GM15510 (cell line): ENCODE data around the gene RAP1GAP.
A peak's percentile ranks its signal among the peaks of the same experiment; 100 is the strongest.

Source experiments
- POLR2A ChIP-seq: IDR thresholded peaks from 3 replicates; pipeline ENCODE4 v1.6.1; 2011; ENCODE audit warnings: borderline replicate concordance; ENCODE audit not compliant: insufficient read length; ENCODE audit errors: extremely low read depth

The RAP1GAP gene

DNA sequence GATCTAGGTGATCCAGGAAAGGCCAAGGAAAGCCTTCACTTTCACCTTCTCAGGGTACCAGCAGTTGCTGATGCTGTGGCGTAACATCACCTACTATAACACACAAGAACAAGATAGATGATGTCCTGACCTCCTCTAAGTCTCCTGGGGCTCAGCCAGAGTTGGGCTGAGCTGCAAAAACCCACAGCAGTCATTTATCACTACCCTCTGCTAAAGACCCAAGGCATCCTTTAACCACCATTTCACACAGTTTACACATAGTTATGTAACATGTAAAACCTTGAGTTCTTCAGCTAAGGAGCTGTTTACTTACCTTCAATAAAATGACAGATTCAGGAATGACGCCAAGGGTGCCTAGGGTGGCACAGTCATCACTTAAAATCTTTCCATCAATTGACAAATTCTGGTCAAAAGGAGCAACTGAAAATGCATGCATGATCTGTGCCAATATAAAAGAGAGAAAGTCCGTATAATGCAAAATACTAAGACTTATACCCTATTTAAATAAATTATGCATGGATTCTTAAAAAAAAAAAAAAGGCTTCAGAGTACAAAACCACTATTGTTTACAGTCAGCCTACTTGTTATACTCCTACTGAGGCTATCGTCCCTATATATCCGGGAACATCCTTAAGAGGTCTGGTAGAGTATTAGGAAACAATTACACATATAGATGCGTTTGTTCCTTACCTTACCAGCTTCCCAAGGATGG is 20.7 kb upstream of the RAP1GAP start:
- no peak for TF ChIP-seq POLR2A

DNA sequence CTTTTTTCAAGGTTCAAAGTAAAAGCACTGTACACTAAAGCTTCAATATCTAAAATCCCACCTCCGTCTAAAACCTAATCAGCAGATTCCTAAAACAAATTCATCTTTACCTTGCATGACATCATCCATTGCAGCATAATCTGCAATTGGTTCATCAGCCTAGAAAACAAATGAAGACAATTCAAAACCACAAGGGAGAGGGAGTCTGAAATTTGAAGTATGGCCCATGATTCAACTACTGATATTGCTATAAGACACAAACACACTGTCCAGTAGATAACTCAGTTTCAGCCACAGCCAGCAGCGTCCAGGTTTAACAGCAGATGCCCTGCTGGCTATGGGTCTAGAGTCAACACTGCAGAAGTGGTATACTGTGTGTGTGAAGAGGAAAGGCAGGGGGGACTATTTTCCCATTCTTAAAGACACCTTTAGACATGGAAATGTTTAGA is 17.9 kb upstream of the RAP1GAP start:
- TF ChIP-seq POLR2A, result no peak

DNA sequence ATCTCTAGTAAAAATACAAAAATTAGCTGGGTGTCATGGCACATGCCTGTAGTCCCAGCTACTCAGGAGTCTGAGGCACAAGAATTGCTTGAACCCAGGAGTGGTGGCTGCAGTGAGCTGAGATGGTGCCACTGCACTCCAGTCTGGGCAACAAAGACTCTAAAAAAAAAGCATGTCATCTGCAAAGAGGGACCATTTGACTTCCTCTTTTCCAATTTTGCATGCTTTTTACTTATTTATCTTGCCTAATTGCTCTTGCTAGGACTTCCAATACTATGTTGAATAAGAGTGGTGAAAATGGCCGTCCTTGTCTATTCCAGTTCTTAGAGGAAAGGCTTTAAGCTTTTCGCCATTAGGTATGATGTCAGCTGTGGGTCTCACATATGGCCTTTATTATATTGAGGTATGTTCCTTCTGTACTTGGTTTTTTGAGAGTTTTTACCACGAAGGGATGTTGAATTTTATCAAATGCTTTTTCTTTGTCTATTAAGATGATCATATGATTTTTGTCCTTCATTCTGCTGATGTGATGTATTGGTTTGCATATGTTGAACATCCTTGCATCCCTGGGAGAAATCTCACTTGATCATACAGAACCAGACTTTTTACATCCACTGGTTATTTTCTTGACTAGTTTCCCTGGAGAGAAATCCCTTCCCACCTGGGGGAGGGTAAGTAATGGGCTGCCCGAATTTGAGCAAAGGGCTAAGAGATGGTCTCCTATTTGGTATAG is 17.0 kb upstream of the RAP1GAP start:
- no peak for TF ChIP-seq POLR2A

DNA sequence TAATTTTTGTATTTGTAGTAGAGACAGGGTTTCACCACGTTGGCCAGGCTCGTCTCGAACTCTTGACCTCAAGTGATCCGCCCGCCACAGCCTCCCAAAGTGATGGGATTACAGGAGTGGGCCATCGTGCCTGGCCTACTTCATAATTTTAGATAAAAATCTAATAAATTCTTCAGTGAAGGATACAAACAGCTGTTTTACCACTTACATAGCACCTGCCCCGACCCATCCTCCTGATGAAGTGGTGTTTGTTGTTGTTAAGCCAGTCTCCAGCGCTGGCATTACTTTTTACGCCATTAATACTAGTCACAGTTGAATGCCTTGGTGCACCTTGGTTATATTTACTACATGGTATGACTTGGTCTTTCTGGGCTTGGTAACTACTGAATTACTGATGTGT is 12.3 kb upstream of the RAP1GAP start:
- TF ChIP-seq POLR2A, result no peak

DNA sequence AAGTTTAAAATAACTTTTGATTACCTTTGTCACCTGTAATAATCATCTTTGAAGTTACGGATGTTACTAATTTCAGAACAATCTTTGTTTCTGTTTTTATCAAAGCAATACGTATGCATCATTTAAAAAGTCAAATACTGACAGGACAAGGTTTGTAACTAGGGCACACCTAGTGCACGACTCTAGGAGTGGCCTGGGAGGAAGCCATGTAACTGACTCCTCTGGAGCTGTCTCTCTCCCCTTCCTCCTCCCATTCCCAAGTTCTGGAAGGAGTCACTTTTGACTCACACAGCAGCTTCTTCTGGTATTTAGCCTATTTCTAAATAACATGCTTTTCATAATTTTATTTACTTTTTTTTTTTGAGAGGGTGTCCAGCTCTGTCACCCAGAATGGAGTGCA is 11.8 kb upstream of the RAP1GAP start:
- no peak for TF ChIP-seq POLR2A

DNA sequence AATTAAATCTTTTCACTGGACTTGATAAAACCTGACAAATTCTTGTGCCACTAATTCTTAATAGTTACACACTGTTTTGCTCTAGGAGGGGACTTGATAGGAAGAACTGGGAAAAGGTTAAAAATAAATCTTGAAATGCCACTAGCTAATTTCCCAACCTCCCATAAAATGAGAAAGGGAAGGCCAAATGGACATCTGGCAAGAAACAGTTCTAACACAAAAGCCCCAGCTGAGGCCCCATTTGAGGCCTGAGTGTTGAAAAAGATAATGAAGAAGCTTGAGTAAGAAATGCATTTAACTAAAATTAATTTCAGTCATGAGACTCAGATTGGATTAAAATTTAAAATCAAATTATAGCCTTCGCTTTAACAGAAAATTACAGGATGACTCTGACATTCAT is 11.2 kb upstream of the RAP1GAP start:
- TF ChIP-seq POLR2A, result no peak

DNA sequence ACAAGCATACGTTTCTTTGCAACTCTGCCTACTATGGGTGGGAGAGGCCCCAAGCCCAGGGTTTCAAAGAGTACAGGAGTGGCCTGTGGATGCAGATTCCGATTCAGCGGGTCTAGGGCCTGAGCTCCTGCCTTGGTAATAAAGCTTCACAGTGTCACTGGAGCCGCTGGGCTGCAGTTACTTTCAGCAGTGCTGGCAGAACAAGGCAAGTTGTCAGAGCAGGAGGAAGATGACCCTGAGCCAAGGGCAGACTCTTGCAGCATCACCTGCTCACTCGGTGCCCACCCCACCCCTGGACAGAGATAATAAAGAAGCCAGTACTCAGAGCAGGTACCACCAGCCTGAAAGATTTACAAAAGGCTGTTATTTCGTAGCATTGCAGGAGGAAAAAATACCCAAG is 8.0 kb upstream of the RAP1GAP start:
- no peak for TF ChIP-seq POLR2A

DNA sequence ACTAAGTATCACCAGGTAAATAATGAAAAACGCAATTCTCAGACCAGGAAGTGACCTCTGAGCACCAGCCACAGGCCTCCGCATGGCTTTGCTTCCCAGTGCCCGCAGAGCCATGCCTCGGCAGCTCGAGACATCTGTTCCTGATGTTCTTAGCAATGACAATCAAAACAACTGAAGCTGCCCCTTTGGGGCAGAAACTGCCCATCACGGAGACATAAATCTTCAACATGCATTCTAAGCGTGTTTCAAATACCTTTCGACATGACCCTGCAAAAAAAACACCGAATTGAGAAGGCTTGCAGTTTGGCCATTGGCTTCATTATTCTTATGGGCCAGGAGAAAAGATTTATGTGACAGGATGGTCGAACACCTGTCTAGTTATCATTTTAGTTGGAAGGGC is 5.8 kb upstream of the RAP1GAP start:
- no peak for TF ChIP-seq POLR2A

DNA sequence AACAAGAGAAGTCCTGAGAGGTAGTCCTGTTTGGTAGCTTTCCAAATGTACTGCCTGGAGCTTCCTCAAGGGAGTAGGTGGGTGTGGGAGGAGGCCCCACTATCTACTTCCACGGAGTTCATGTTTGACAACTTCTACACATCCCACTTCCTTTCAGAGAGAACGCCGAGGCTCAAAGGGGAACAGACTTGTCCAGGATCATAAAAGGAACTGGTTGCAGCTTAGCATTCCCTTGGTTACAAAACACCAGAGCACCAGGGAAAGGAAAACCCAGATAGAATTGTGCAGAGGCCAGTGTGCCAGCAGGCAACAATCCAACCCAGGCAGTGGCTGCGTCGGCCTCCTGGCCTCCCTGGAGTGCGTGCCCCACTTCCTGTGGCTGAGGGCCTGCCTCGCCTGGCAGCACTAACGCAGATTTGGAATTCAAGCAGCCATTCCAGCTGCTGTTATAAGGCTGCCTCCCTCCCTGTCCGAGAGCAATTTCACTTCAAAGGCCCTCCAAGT is 4.2 kb upstream of the RAP1GAP start:
- no peak for TF ChIP-seq POLR2A

DNA sequence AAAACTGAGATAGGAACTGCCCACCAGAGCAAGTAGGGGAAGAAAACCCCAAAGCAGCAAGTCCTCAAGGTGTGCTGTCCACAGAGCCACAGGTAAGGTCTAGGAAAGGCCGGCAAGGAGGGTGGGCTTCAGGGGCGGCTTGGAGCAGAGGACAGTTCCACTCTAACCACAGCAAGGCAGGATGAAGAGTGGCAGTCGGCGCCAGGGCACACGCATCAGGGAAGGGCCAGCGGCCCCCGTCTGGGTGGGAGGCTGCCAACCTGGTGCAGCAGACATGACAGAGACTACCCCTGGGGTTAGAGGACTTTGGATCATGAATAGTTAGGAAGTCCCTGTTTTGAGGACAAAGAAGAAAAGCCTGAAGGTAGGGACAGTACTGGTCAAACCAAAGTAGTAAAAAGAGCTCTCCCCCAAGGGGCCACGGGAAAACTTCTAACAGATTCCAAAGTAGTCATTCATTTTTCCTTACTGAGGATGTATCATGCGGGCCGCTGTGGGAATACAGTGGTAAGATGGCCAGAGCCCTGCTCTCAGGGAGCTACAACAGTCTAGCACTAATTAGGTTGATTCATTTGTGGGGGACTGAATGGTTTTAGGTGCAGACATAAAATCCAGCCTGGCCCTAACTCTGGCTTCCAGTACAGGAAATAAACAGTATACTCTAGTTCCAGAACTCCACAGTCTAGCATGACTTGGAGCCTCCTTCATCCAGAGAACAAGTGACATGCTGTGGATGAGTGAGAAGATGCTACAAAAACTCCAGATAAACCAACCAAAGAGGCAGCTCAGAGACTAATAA is 3.5 kb upstream of the RAP1GAP start:
- peak; percentile 6 for TF ChIP-seq POLR2A

DNA sequence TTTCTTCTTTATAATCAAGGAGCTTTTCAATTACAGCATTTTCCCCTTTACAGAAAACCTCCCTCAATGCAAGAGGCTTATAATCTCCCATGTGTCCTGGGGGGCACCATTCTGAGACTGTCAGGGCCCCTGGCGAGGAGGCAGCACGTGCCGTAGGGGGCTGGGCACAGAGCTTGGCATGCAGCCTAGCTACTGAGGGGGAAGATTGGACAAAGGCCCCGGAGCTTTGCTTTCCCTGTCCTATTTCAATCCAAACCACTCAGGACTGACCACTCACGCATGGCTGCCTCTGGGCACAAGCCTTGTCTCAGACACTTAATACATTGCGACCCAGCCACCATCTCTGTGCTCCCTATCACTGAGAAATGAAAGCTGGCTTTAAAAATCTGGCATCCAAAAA is 2.8 kb upstream of the RAP1GAP start:
- no peak for TF ChIP-seq POLR2A

DNA sequence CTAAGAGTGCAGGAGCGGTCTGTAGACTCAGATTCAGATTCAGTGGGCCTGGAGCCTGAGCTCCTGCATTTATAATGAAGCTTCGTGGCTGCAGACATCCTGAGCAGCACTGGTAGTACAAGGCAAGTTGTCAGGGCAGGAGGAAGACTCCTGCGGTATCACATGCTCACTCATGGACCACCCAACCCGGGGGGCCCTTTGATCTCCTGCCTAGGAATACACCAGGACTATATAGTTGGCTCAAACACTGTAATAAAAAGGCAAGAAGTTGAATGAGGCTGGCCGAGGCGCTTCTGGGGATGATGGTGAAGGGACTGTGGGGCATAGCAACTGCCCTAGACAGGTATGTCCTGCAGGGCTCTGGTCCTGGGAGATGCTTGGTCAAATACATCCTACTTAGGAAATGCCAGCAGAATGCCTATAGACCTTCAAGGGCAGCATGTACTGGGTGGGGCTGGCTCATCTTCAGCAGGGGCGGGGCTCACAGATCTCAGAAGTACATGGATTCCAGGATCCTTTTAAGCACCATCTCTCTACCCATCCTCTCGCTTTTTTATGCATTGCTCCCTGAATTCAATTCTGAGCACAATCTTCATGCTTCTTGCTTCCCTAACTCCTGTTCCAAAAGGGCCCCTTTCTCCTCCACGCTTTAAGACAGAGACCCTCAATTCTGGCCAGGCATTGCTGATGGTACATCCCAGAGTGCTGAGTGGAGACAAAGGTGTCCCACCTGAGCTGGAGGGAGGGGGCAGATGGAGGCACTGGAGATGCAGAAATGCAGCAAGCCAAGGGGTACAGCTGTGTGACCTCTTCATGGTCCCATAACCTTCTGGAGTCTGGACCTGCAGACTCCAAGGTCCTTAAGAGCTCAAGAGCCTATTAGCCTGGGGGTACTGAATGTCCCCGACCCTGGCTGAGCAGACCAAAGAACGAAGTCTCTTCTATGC is 2.1 kb upstream of the RAP1GAP start:
- no peak for TF ChIP-seq POLR2A

DNA sequence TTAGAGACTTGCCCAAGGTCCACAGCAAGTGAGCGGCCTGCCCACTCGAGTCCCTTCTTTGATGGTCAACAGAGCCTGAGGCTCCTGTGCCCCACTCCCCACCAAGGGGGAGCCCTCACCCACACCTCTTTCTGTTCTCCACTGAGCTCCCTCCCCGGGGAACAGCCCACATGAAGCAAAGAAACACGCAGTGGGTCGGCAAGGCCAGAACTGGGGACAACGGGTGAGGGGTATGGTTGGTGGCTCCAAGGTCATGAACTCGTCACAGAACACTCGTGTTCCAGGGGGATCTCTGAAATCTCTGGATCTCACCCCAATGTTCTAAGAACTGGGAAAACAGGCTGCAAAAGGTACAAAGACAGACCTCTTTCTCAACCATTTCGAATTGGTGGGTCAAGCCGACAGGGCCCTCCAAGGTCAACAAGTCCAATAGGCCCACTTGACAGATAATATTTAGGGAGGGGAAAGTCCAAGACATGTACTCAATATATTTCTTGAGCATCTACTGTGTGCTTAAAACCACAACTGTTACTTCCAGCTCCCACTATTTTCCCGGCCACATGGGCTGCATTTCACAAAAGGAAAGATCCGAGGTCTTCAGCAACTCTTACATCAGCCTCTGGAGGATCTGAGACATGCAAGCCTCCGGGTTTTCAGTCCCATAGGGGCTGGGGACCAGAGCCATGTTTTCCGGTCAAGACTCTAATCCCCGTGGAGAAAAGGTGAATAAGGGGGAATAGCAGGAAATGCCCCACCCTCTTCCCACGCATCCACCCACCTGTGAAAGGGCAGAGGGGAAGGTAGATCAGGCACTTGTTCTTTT is 1.1 kb upstream of the RAP1GAP start:
- TF ChIP-seq POLR2A, result no peak
